Measurements from ENCODE around the gene ANK2.
A peak's percentile ranks its signal among the peaks of the same experiment; 100 is the strongest.

ANK2 gene

GRCh38 chr4:113131136-113131535, 81.7 kb downstream of the ANK2 start:
- peaks cover 10% of the 10 kb centered on the region for H3K4me1 ChIP-seq (ENCODE audit: insufficient read depth, low read length)
- H3K9ac ChIP-seq (ENCODE audit: low read depth, low read length) = 0 out of 2 replicates have a peak overlapping the region, but pooled peaks have one; percentile 16
- no peaks in the 10 kb centered on the region for H3K27me3 ChIP-seq (ENCODE audit: insufficient read depth, low read length)
- no peaks in the 10 kb centered on the region for H3K36me3 ChIP-seq (ENCODE audit: insufficient read depth, low read depth, low read length)
- H3K9me3 ChIP-seq (ENCODE audit: insufficient read depth, low read depth, low read length) = no peaks in the 10 kb centered on the region
- H3K27ac ChIP-seq (ENCODE audit: low read length) = no peak overlapping the region
- no peak overlapping the region for H3K4me3 ChIP-seq (ENCODE audit: low read length)

GRCh38 chr4:113131621-113132020, 82.2 kb downstream of the ANK2 start:
- Histone ChIP-seq H3K27me3 (ENCODE audit: insufficient read depth, low read length) (no peaks in the 10 kb centered on the region), H3K9ac (ENCODE audit: low read depth, low read length) (0 out of 2 replicates have a peak overlapping the region, but pooled peaks have one; percentile 16), H3K36me3 (ENCODE audit: insufficient read depth, low read depth, low read length) (no peaks in the 10 kb centered on the region), H3K4me1 (ENCODE audit: insufficient read depth, low read length) (peaks cover 10% of the 10 kb centered on the region), H3K4me3 (ENCODE audit: low read length) (no peak overlapping the region), H3K9me3 (ENCODE audit: insufficient read depth, low read depth, low read length) (no peaks in the 10 kb centered on the region), H3K27ac (ENCODE audit: low read length) (no peak overlapping the region)

- Histone ChIP-seq H3K4me1 (ENCODE audit: insufficient read depth, low read length) (peaks cover 51% of the 10 kb centered on the region), H3K9me3 (ENCODE audit: insufficient read depth, low read depth, low read length) (no peaks in the 10 kb centered on the region), H3K36me3 (ENCODE audit: insufficient read depth, low read depth, low read length) (no peaks in the 10 kb centered on the region), H3K27ac (ENCODE audit: low read length) (no peak overlapping the region), H3K4me3 (ENCODE audit: low read length) (no peak overlapping the region), H3K9ac (ENCODE audit: low read depth, low read length) (no peak overlapping the region), H3K27me3 (ENCODE audit: insufficient read depth, low read length) (no peaks in the 10 kb centered on the region)
Measured at GRCh38 chr4:113141901-113142346, 92.5 kb downstream of the ANK2 start.

GRCh38 chr4:113142351-113142750, 92.9 kb downstream of the ANK2 start:
- H3K4me3 ChIP-seq (ENCODE audit: low read length) = no peak overlapping the region

GRCh38 chr4:113144091-113144490, 94.6 kb downstream of the ANK2 start:
- H3K9ac ChIP-seq (ENCODE audit: low read depth, low read length) = peak overlapping the region; percentile 23; the same call in 1 of the 2 replicates

More at GRCh38 chr4:113142351-113142750, 92.9 kb downstream of the ANK2 start:
- peaks cover 52% of the 10 kb centered on the region for H3K4me1 ChIP-seq (ENCODE audit: insufficient read depth, low read length)
- H3K9me3 ChIP-seq (ENCODE audit: insufficient read depth, low read depth, low read length) = no peaks in the 10 kb centered on the region
- H3K36me3 ChIP-seq (ENCODE audit: insufficient read depth, low read depth, low read length) = no peaks in the 10 kb centered on the region
- no peaks in the 10 kb centered on the region for H3K27me3 ChIP-seq (ENCODE audit: insufficient read depth, low read length)
- H3K9ac ChIP-seq (ENCODE audit: low read depth, low read length) = no peak overlapping the region
- no peak overlapping the region for H3K27ac ChIP-seq (ENCODE audit: low read length)

GRCh38 chr4:113145147-113145518, 95.7 kb downstream of the ANK2 start:
- Histone ChIP-seq H3K4me3 (ENCODE audit: low read length) (peak overlapping the region; percentile 46; the same call in 1 of the 2 replicates), H3K9me3 (ENCODE audit: insufficient read depth, low read depth, low read length) (no peaks in the 10 kb centered on the region), H3K27ac (ENCODE audit: low read length) (no peak overlapping the region), H3K9ac (ENCODE audit: low read depth, low read length) (no peak overlapping the region; the same call in 1 of the 2 replicates), H3K36me3 (ENCODE audit: insufficient read depth, low read depth, low read length) (no peaks in the 10 kb centered on the region), H3K27me3 (ENCODE audit: insufficient read depth, low read length) (no peaks in the 10 kb centered on the region), H3K4me1 (ENCODE audit: insufficient read depth, low read length) (peaks cover 62% of the 10 kb centered on the region)

More at GRCh38 chr4:113144091-113144490, 94.6 kb downstream of the ANK2 start:
- Histone ChIP-seq H3K4me3 (ENCODE audit: low read length) (0 out of 2 replicates have a peak overlapping the region, but pooled peaks have one; percentile 7), H3K9me3 (ENCODE audit: insufficient read depth, low read depth, low read length) (no peaks in the 10 kb centered on the region), H3K4me1 (ENCODE audit: insufficient read depth, low read length) (peaks cover 62% of the 10 kb centered on the region), H3K36me3 (ENCODE audit: insufficient read depth, low read depth, low read length) (no peaks in the 10 kb centered on the region), H3K27me3 (ENCODE audit: insufficient read depth, low read length) (no peaks in the 10 kb centered on the region), H3K27ac (ENCODE audit: low read length) (peak overlapping the region; percentile 18)

- H3K9me3 ChIP-seq (ENCODE audit: insufficient read depth, low read depth, low read length) = no peaks in the 10 kb centered on the region
- H3K4me3 ChIP-seq (ENCODE audit: low read length) = peak overlapping the region; percentile 46
- peak overlapping the region; percentile 36 for H3K27ac ChIP-seq (ENCODE audit: low read length)
- peak overlapping the region; percentile 37; the same call in 1 of the 2 replicates for H3K9ac ChIP-seq (ENCODE audit: low read depth, low read length)
- peaks cover 62% of the 10 kb centered on the region for H3K4me1 ChIP-seq (ENCODE audit: insufficient read depth, low read length)
- no peaks in the 10 kb centered on the region for H3K27me3 ChIP-seq (ENCODE audit: insufficient read depth, low read length)
- H3K36me3 ChIP-seq (ENCODE audit: insufficient read depth, low read depth, low read length) = no peaks in the 10 kb centered on the region
Measured at GRCh38 chr4:113145519-113146291, 96.3 kb downstream of the ANK2 start.

GRCh38 chr4:113146876-113147358, 97.5 kb downstream of the ANK2 start:
- peak overlapping the region; percentile 45; the same call in 1 of the 2 replicates for H3K4me3 ChIP-seq (ENCODE audit: low read length)
- H3K27me3 ChIP-seq (ENCODE audit: insufficient read depth, low read length) = no peaks in the 10 kb centered on the region
- H3K9ac ChIP-seq (ENCODE audit: low read depth, low read length) = peak overlapping the region; percentile 4; the same call in 1 of the 2 replicates

GRCh38 chr4:113147498-113148111, 98.2 kb downstream of the ANK2 start:
- Histone ChIP-seq H3K4me1 (ENCODE audit: insufficient read depth, low read length) (peaks cover 47% of the 10 kb centered on the region; the same call in 1 of the 2 replicates), H3K9ac (ENCODE audit: low read depth, low read length) (no peak overlapping the region)

More at GRCh38 chr4:113146876-113147358, 97.5 kb downstream of the ANK2 start:
- Histone ChIP-seq H3K4me1 (ENCODE audit: insufficient read depth, low read length) (peaks cover 52% of the 10 kb centered on the region), H3K27ac (ENCODE audit: low read length) (no peak overlapping the region), H3K36me3 (ENCODE audit: insufficient read depth, low read depth, low read length) (no peaks in the 10 kb centered on the region), H3K9me3 (ENCODE audit: insufficient read depth, low read depth, low read length) (no peaks in the 10 kb centered on the region)

GRCh38 chr4:113148925-113149324, 99.5 kb downstream of the ANK2 start:
- no peak overlapping the region for H3K9ac ChIP-seq (ENCODE audit: low read depth, low read length)

More at GRCh38 chr4:113147498-113148111, 98.2 kb downstream of the ANK2 start:
- Histone ChIP-seq H3K9me3 (ENCODE audit: insufficient read depth, low read depth, low read length) (no peaks in the 10 kb centered on the region), H3K27ac (ENCODE audit: low read length) (no peak overlapping the region), H3K36me3 (ENCODE audit: insufficient read depth, low read depth, low read length) (no peaks in the 10 kb centered on the region), H3K27me3 (ENCODE audit: insufficient read depth, low read length) (no peaks in the 10 kb centered on the region), H3K4me3 (ENCODE audit: low read length) (peak overlapping the region; percentile 45; the same call in 1 of the 2 replicates)

GRCh38 chr4:113153529-113154101, 104.2 kb downstream of the ANK2 start:
- no peak overlapping the region for H3K9ac ChIP-seq (ENCODE audit: low read depth, low read length)
- H3K9me3 ChIP-seq (ENCODE audit: insufficient read depth, low read depth, low read length) = no peaks in the 10 kb centered on the region

More at GRCh38 chr4:113148925-113149324, 99.5 kb downstream of the ANK2 start:
- H3K27ac ChIP-seq (ENCODE audit: low read length) = no peak overlapping the region
- H3K36me3 ChIP-seq (ENCODE audit: insufficient read depth, low read depth, low read length) = no peaks in the 10 kb centered on the region
- no peaks in the 10 kb centered on the region for H3K27me3 ChIP-seq (ENCODE audit: insufficient read depth, low read length)
- H3K4me3 ChIP-seq (ENCODE audit: low read length) = no peak overlapping the region
- peaks cover 34% of the 10 kb centered on the region; the same call in 1 of the 2 replicates for H3K4me1 ChIP-seq (ENCODE audit: insufficient read depth, low read length)
- no peaks in the 10 kb centered on the region for H3K9me3 ChIP-seq (ENCODE audit: insufficient read depth, low read depth, low read length)

More at GRCh38 chr4:113153529-113154101, 104.2 kb downstream of the ANK2 start:
- H3K27ac ChIP-seq (ENCODE audit: low read length) = no peak overlapping the region
- no peaks in the 10 kb centered on the region for H3K27me3 ChIP-seq (ENCODE audit: insufficient read depth, low read length)
- H3K4me1 ChIP-seq (ENCODE audit: insufficient read depth, low read length) = peaks cover under 1% of the 10 kb centered on the region; the same call in 1 of the 2 replicates
- H3K4me3 ChIP-seq (ENCODE audit: low read length) = no peak overlapping the region
- no peaks in the 10 kb centered on the region for H3K36me3 ChIP-seq (ENCODE audit: insufficient read depth, low read depth, low read length)
